Neural progenitor cell (in vitro differentiated cells): Measurements from ENCODE around the gene TLL2. TPM values are rescaled to one million over a fixed set of nuclear protein-coding genes. Genes with fewer than 3 reads are reported as not detected.

Source experiments
- DNase-seq: peaks from one replicate; pipeline ENCODE4 v3.0.0-alpha.2; 2016; ENCODE audit warnings: low spot score
- H2AFZ ChIP-seq: fragments of 200-600 bp; sonication (generic); replicated peaks from 2 replicates; pipeline ENCODE4 v1.6.1; 2016; ENCODE audit warnings: antibody characterized with exemption
- H3F3A ChIP-seq: fragments of 200-600 bp; sonication (generic); 2 replicates; pipeline ENCODE4 v1.6.1; 2016; ENCODE audit warnings: antibody characterized with exemption, low read depth
- H3K27ac ChIP-seq: fragments of 200-600 bp; sonication (generic); 2 replicates; pipeline ENCODE4 v1.5.1; 2016; ENCODE audit warnings: mild to moderate bottlenecking
- H3K27me3 ChIP-seq: fragments of 200-600 bp; sonication (generic); 2 replicates; pipeline ENCODE4 v1.6.1; 2016; ENCODE audit warnings: mild to moderate bottlenecking, moderate library complexity
- H3K36me3 ChIP-seq: fragments of 200-600 bp; sonication (generic); 2 replicates; pipeline ENCODE4 v1.5.1; 2016
- H3K4me1 ChIP-seq: fragments of 200-600 bp; sonication (generic); 2 replicates; pipeline ENCODE4 v1.6.1; 2016; ENCODE audit warnings: mixed run types
- H3K4me2 ChIP-seq: fragments of 200-600 bp; sonication (generic); 2 replicates; pipeline ENCODE4 v1.6.1; 2016
- H3K4me3 ChIP-seq: fragments of 200-600 bp; sonication (generic); 2 replicates; pipeline ENCODE4 v1.5.1; 2016
- H3K79me2 ChIP-seq: fragments of 200-600 bp; sonication (generic); 2 replicates; pipeline ENCODE4 v1.6.1; 2016; ENCODE audit warnings: low read depth
- H3K9ac ChIP-seq: fragments of 200-600 bp; sonication (generic); 2 replicates; pipeline ENCODE4 v1.6.1; 2016
- H3K9me3 ChIP-seq: fragments of 200-600 bp; sonication (generic); 2 replicates; pipeline ENCODE4 v1.5.1; 2016; ENCODE audit warnings: low read depth
- H4K20me1 ChIP-seq: fragments of 200-600 bp; sonication (generic); 2 replicates; pipeline ENCODE4 v1.6.1; 2016; ENCODE audit warnings: low read depth
- H3K27ac Mint-ChIP-seq: 3 replicates; pipeline ENCODE4 v1.8.0; 2021; ENCODE audit warnings: mixed read lengths
- H3K27me3 Mint-ChIP-seq: 2 replicates; pipeline ENCODE4 v1.8.0; 2022; ENCODE audit warnings: low read depth, mild to moderate bottlenecking, inconsistent platforms, moderate library complexity, mixed read lengths; ENCODE audit not compliant: insufficient read depth
- H3K36me3 Mint-ChIP-seq: 3 replicates; pipeline ENCODE4 v1.8.0; 2021; ENCODE audit warnings: mixed read lengths
- H3K4me1 Mint-ChIP-seq: 3 replicates; pipeline ENCODE4 v1.8.0; 2021; ENCODE audit warnings: mixed read lengths
- H3K4me3 Mint-ChIP-seq: 3 replicates; pipeline ENCODE4 v1.8.0; 2021; ENCODE audit warnings: mild to moderate bottlenecking, moderate library complexity, mixed read lengths
- H3K9me3 Mint-ChIP-seq: 3 replicates; pipeline ENCODE4 v1.8.0; 2020; ENCODE audit warnings: mixed read lengths
- CTCF ChIP-seq: fragments of 200-600 bp; sonication (generic); IDR thresholded peaks from 2 replicates; pipeline ENCODE4 v1.5.1; 2017; ENCODE audit warnings: antibody characterized with exemption, mild to moderate bottlenecking
- EZH2 ChIP-seq: fragments of 200-600 bp; sonication (generic); IDR thresholded peaks from 2 replicates; pipeline ENCODE4 v1.6.1; 2017; ENCODE audit warnings: antibody characterized with exemption, mild to moderate bottlenecking, moderate library complexity
- EZH2phosphoT487 ChIP-seq: fragments of 200-600 bp; sonication (generic); IDR thresholded peaks from 2 replicates; pipeline ENCODE4 v1.6.1; 2017; ENCODE audit warnings: antibody characterized with exemption
- total RNA-seq: library from RNA; depleted of rRNA; stranded (reverse); fragments of >200 nt; gene quantifications from 2 replicates; pipeline ENCODE4 v1.2.3, GENCODE V29; 2015; ENCODE audit warnings: low replicate concordance

The TLL2 gene
- total RNA-seq, 1 donor from 2014 or later = 0.22 TPM

- DNase-seq = no peak
- H3F3A ChIP-seq = no peaks in the 10 kb centered on the region
- Mint-ChIP-seq H3K36me3 (peaks cover 14% of the 10 kb centered on the region), H3K4me3 (no peak overlapping the region), H3K27ac (no peak overlapping the region), H3K4me1 (peaks cover 13% of the 10 kb centered on the region), H3K27me3 (no peaks in the 10 kb centered on the region), H3K9me3 (peaks cover 10% of the 10 kb centered on the region)
- no peaks in the 10 kb centered on the region for H3K36me3 ChIP-seq
- H3K27ac ChIP-seq = no peak overlapping the region
- H3K9me3 ChIP-seq = no peaks in the 10 kb centered on the region
- no peak overlapping the region for H3K4me2 ChIP-seq
- TF ChIP-seq EZH2phosphoT487 = no peak
- TF ChIP-seq CTCF = no peak
- TF ChIP-seq EZH2 = no peak
- H4K20me1 ChIP-seq = no peaks in the 10 kb centered on the region
- H3K4me1 ChIP-seq = no peaks in the 10 kb centered on the region
- no peak overlapping the region for H2AFZ ChIP-seq
- no peaks in the 10 kb centered on the region for H3K27me3 ChIP-seq
- no peak overlapping the region for H3K9ac ChIP-seq
- H3K79me2 ChIP-seq = no peaks in the 10 kb centered on the region
- no peak overlapping the region for H3K4me3 ChIP-seq
Observed at GRCh38 chr10:96457341-96457740, 56.4 kb downstream of the TLL2 start.

GRCh38 chr10:96456296-96456840 is 57.4 kb downstream of the TLL2 start:
- Histone ChIP-seq H4K20me1 (no peaks in the 10 kb centered on the region), H3K4me3 (no peak overlapping the region), H3K4me1 (peaks cover 7% of the 10 kb centered on the region), H3K36me3 (no peaks in the 10 kb centered on the region), H3K27ac (no peak overlapping the region), H2AFZ (no peak overlapping the region), H3K4me2 (no peak overlapping the region), H3F3A (peaks cover 8% of the 10 kb centered on the region), H3K27me3 (no peaks in the 10 kb centered on the region), H3K9ac (no peak overlapping the region), H3K9me3 (no peaks in the 10 kb centered on the region), H3K79me2 (no peaks in the 10 kb centered on the region)
- DNase-seq = no peak
- Mint-ChIP-seq H3K36me3 (peaks cover 9% of the 10 kb centered on the region), H3K9me3 (peaks cover 5% of the 10 kb centered on the region), H3K27ac (no peak overlapping the region), H3K4me3 (no peak overlapping the region), H3K27me3 (no peaks in the 10 kb centered on the region), H3K4me1 (peaks cover 21% of the 10 kb centered on the region)
- TF ChIP-seq EZH2 (no peak), CTCF (no peak), EZH2phosphoT487 (no peak)

GRCh38 chr10:96453856-96454583 is 59.7 kb downstream of the TLL2 start:
- no peak for DNase-seq
- Histone ChIP-seq H3K36me3 (no peaks in the 10 kb centered on the region), H3K27ac (no peak overlapping the region), H3K9me3 (no peaks in the 10 kb centered on the region), H2AFZ (no peak overlapping the region), H3K4me3 (no peak overlapping the region), H3K27me3 (no peaks in the 10 kb centered on the region), H3K4me1 (peaks cover 25% of the 10 kb centered on the region), H3K79me2 (no peaks in the 10 kb centered on the region), H3K9ac (no peak overlapping the region), H4K20me1 (no peaks in the 10 kb centered on the region), H3K4me2 (no peak overlapping the region), H3F3A (peaks cover 20% of the 10 kb centered on the region)
- no peaks in the 10 kb centered on the region for H3K9me3 Mint-ChIP-seq
- no peaks in the 10 kb centered on the region for H3K27me3 Mint-ChIP-seq
- no peak for TF ChIP-seq EZH2
- TF ChIP-seq EZH2phosphoT487 = no peak
- no peak for TF ChIP-seq CTCF
- H3K4me1 Mint-ChIP-seq = peaks cover 41% of the 10 kb centered on the region
- H3K4me3 Mint-ChIP-seq = no peak overlapping the region
- peaks cover 2% of the 10 kb centered on the region for H3K36me3 Mint-ChIP-seq
- peak overlapping the region; percentile 6 for H3K27ac Mint-ChIP-seq
